Measurements from ENCODE around the gene OMG. TPM values are rescaled to one million over a fixed set of nuclear protein-coding genes. Genes with fewer than 3 reads are reported as not detected.
"Not testable (repeated sequence)": the region's sequence is repeated elsewhere in the genome, so short reads cannot be mapped to it uniquely, and the experiment has no call there.

Gene OMG, protein sequence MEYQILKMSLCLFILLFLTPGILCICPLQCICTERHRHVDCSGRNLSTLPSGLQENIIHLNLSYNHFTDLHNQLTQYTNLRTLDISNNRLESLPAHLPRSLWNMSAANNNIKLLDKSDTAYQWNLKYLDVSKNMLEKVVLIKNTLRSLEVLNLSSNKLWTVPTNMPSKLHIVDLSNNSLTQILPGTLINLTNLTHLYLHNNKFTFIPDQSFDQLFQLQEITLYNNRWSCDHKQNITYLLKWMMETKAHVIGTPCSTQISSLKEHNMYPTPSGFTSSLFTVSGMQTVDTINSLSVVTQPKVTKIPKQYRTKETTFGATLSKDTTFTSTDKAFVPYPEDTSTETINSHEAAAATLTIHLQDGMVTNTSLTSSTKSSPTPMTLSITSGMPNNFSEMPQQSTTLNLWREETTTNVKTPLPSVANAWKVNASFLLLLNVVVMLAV
- polyA plus RNA-seq (2013): 2.1 and 2.4 TPM in 2 replicates

- Histone ChIP-seq H3K27me3 (ENCODE audit: insufficient read depth, low read length) (no peaks in the 10 kb centered on the region), H3K4me2 (ENCODE audit: low read length) (no peak within 1 kb of the TSS), H3K4ac (ENCODE audit: low read depth, low read length) (no peak within 1 kb of the TSS), H3K36me3 (ENCODE audit: control insufficient read depth in 1 of 2, insufficient read depth in 2 of 2, low read length in 2 of 2) (peaks cover 0 to 1% of the 10 kb centered on the region in 2 experiments), H4K91ac (ENCODE audit: low read depth, low read length) (no peak within 1 kb of the TSS), H2AK5ac (ENCODE audit: low read length) (no peak within 1 kb of the TSS), H3K9ac (ENCODE audit: low read length) (no peak within 1 kb of the TSS), H2BK5ac (ENCODE audit: low read depth, low read length, poor library complexity) (no peak within 1 kb of the TSS), H3K27ac (ENCODE audit: low read depth, low read length) (no peak within 1 kb of the TSS), H2AFZ (ENCODE audit: insufficient read depth, low read length, poor library complexity) (no peak within 1 kb of the TSS), H3K79me2 (ENCODE audit: control insufficient read depth, insufficient read depth, low read length, poor library complexity) (no peaks in the 10 kb centered on the region), H3K4me3 (ENCODE audit: low read depth, low read length) (no peak within 1 kb of the TSS), H3K23ac (ENCODE audit: low read length) (no peak within 1 kb of the TSS), H3K9me3 (ENCODE audit: insufficient read depth, low read depth, low read length) (no peaks in the 10 kb centered on the region), H3K18ac (ENCODE audit: low read length) (no peak within 1 kb of the TSS), H4K12ac (ENCODE audit: low read depth, low read length) (no peak within 1 kb of the TSS), H3K14ac (ENCODE audit: low read length) (no peak within 1 kb of the TSS), H2BK12ac (ENCODE audit: low read length) (no peak within 1 kb of the TSS), H3K79me1 (ENCODE audit: low read length) (no peaks in the 10 kb centered on the region), H3K4me1 (ENCODE audit: control insufficient read depth in 1 of 2, insufficient read depth in 2 of 2, low read length in 2 of 2) (no peaks in the 10 kb centered on the region), H2BK120ac (ENCODE audit: insufficient read depth, low read length, poor library complexity) (no peak within 1 kb of the TSS), H4K8ac (ENCODE audit: low read depth, low read length) (no peak within 1 kb of the TSS)
- DNase-seq: no peak
- no CpG with 5 or more reads among the region's 7 CpGs for WGBS (ENCODE audit: extremely low coverage, insufficient coverage, insufficient read length)
Measured at GRCh38 chr17:31297090-31297489, at the start of gene OMG. OMG (minus strand) TSS chr17:31297239; CDS start chr17:31296331, 908 bp downstream.

- H2AFZ ChIP-seq (ENCODE audit: insufficient read depth, low read length, poor library complexity); H2BK5ac ChIP-seq (ENCODE audit: low read depth, low read length, poor library complexity): not testable (repeated sequence)
- WGBS (ENCODE audit: extremely low coverage, insufficient coverage, insufficient read length): no CpG with 5 or more reads among the region's 34 CpGs
Measured at GRCh38 chr17:31345191-31345747, 48.2 kb upstream of the OMG start.

DNA sequence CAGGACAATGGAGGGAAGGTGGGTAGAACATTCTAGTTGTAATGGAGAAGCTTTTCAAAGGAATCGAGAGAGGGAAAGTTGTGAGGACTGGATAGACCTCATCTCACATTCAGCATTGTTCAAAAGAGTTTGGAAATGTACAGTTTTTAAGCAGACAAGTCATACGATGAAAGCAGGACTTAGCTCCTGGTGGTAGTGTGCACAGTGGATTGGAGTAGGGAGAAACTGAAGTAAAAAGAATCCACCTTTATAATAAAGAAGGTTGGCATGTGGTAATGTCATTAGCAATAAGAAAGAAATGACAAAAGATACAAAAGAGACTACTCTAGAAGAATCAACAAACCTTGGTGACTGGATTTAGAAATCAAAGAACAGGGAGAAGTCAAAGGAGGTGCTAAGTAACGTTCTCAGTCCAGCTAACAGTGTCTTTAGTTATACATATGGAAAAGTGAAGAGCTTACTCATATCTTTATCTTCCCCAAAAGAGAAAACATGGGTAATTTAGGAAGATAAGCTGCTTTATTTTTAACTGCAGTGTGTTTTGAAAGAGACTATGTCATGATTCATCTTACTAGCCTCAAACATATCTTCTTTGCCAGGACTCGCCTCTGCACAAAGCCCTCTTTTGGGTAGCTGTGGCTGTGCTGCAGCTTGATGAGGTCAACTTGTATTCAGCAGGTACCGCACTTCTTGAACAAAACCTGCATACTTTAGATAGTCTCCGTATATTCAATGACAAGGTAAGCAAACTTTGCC is 43.0 kb upstream of the OMG start:
- Histone ChIP-seq H3K14ac (ENCODE audit: low read length) (no peak overlapping the region), H2AK5ac (ENCODE audit: low read length) (no peak overlapping the region), H3K23ac (ENCODE audit: low read length) (no peak overlapping the region), H3K79me1 (ENCODE audit: low read length) (no peaks in the 10 kb centered on the region), H4K12ac (ENCODE audit: low read depth, low read length) (no peak overlapping the region), H3K4me1 (ENCODE audit: control insufficient read depth in 1 of 2, insufficient read depth in 2 of 2, low read length in 2 of 2) (no peaks in the 10 kb centered on the region), H4K91ac (ENCODE audit: low read depth, low read length) (no peak overlapping the region), H3K4me3 (ENCODE audit: low read depth, low read length) (no peak overlapping the region), H3K27me3 (ENCODE audit: insufficient read depth, low read length) (no peaks in the 10 kb centered on the region), H2AFZ (ENCODE audit: insufficient read depth, low read length, poor library complexity) (no peak overlapping the region), H3K4ac (ENCODE audit: low read depth, low read length) (no peak overlapping the region), H3K9ac (ENCODE audit: low read length) (no peak overlapping the region), H3K4me2 (ENCODE audit: low read length) (no peak overlapping the region), H2BK120ac (ENCODE audit: insufficient read depth, low read length, poor library complexity) (no peak overlapping the region), H4K8ac (ENCODE audit: low read depth, low read length) (no peak overlapping the region), H3K36me3 (ENCODE audit: control insufficient read depth in 1 of 2, insufficient read depth in 2 of 2, low read length in 2 of 2) (peaks cover 8 to 17% of the 10 kb centered on the region in 2 experiments), H3K79me2 (ENCODE audit: control insufficient read depth, insufficient read depth, low read length, poor library complexity) (no peaks in the 10 kb centered on the region), H3K9me3 (ENCODE audit: insufficient read depth, low read depth, low read length) (no peaks in the 10 kb centered on the region), H2BK12ac (ENCODE audit: low read length) (no peak overlapping the region), H3K27ac (ENCODE audit: low read depth, low read length) (no peak overlapping the region), H2BK5ac (ENCODE audit: low read depth, low read length, poor library complexity) (no peak overlapping the region), H3K18ac (ENCODE audit: low read length) (no peak overlapping the region)
- WGBS (ENCODE audit: extremely low coverage, insufficient coverage, insufficient read length): no CpG with 5 or more reads among the region's 6 CpGs
- peak in 1 of 2 donors; percentile 10 for DNase-seq

More at GRCh38 chr17:31345191-31345747, 48.2 kb upstream of the OMG start:
- H3K27me3 ChIP-seq (ENCODE audit: insufficient read depth, low read length); H4K91ac ChIP-seq (ENCODE audit: low read depth, low read length); H4K8ac ChIP-seq (ENCODE audit: low read depth, low read length); H3K4ac ChIP-seq (ENCODE audit: low read depth, low read length); H3K4me3 ChIP-seq (ENCODE audit: low read depth, low read length); DNase-seq; H3K79me2 ChIP-seq (ENCODE audit: control insufficient read depth, insufficient read depth, low read length, poor library complexity); H2BK12ac ChIP-seq (ENCODE audit: low read length); H3K9ac ChIP-seq (ENCODE audit: low read length); H3K18ac ChIP-seq (ENCODE audit: low read length); H4K12ac ChIP-seq (ENCODE audit: low read depth, low read length); H3K14ac ChIP-seq (ENCODE audit: low read length); H3K4me2 ChIP-seq (ENCODE audit: low read length); H3K9me3 ChIP-seq (ENCODE audit: insufficient read depth, low read depth, low read length); H3K27ac ChIP-seq (ENCODE audit: low read depth, low read length); H2AK5ac ChIP-seq (ENCODE audit: low read length); H3K23ac ChIP-seq (ENCODE audit: low read length); H3K79me1 ChIP-seq (ENCODE audit: low read length); H2BK120ac ChIP-seq (ENCODE audit: insufficient read depth, low read length, poor library complexity); H3K4me1 ChIP-seq (ENCODE audit: control insufficient read depth in 1 of 2, insufficient read depth in 2 of 2, low read length in 2 of 2): not testable (repeated sequence)
- H3K36me3 ChIP-seq (ENCODE audit: control insufficient read depth in 1 of 2, insufficient read depth in 2 of 2, low read length in 2 of 2): peaks cover 6 to 11% of the 10 kb centered on the region in 2 experiments

- Histone ChIP-seq H3K79me1 (ENCODE audit: low read length) (no peaks in the 10 kb centered on the region), H2BK5ac (ENCODE audit: low read depth, low read length, poor library complexity) (no peak overlapping the region), H2BK12ac (ENCODE audit: low read length) (no peak overlapping the region), H3K9me3 (ENCODE audit: insufficient read depth, low read depth, low read length) (no peaks in the 10 kb centered on the region), H3K4ac (ENCODE audit: low read depth, low read length) (no peak overlapping the region), H3K4me2 (ENCODE audit: low read length) (no peak overlapping the region), H4K8ac (ENCODE audit: low read depth, low read length) (no peak overlapping the region), H2AFZ (ENCODE audit: insufficient read depth, low read length, poor library complexity) (no peak overlapping the region), H3K23ac (ENCODE audit: low read length) (no peak overlapping the region), H3K79me2 (ENCODE audit: control insufficient read depth, insufficient read depth, low read length, poor library complexity) (no peaks in the 10 kb centered on the region), H3K36me3 (ENCODE audit: control insufficient read depth in 1 of 2, insufficient read depth in 2 of 2, low read length in 2 of 2) (peaks cover 5 to 11% of the 10 kb centered on the region in 2 experiments), H4K12ac (ENCODE audit: low read depth, low read length) (no peak overlapping the region), H2BK120ac (ENCODE audit: insufficient read depth, low read length, poor library complexity) (no peak overlapping the region), H2AK5ac (ENCODE audit: low read length) (no peak overlapping the region), H3K4me3 (ENCODE audit: low read depth, low read length) (no peak overlapping the region), H3K9ac (ENCODE audit: low read length) (no peak overlapping the region), H3K27ac (ENCODE audit: low read depth, low read length) (no peak overlapping the region), H4K91ac (ENCODE audit: low read depth, low read length) (no peak overlapping the region), H3K27me3 (ENCODE audit: insufficient read depth, low read length) (no peaks in the 10 kb centered on the region), H3K14ac (ENCODE audit: low read length) (no peak overlapping the region), H3K18ac (ENCODE audit: low read length) (no peak overlapping the region), H3K4me1 (ENCODE audit: control insufficient read depth in 1 of 2, insufficient read depth in 2 of 2, low read length in 2 of 2) (peaks cover 0 to 5% of the 10 kb centered on the region in 2 experiments)
- peak; percentile 3 to 65 for DNase-seq
Measured at GRCh38 chr17:31329221-31329620, 32.2 kb upstream of the OMG start.
